Neutrophil (primary cell): Measurements from ENCODE around the gene PPCDC.
"Not testable (repeated sequence)": the region's sequence is repeated elsewhere in the genome, so short reads cannot be mapped to it uniquely, and the experiment has no call there.

Experiments used
- H3K27ac ChIP-seq: fragments of 200-600 bp; sonication (generic); 2 replicates; pipeline ENCODE4 v1.5.1; 2016; ENCODE audit warnings: mild to moderate bottlenecking, moderate library complexity
- H3K27me3 ChIP-seq: fragments of 200-600 bp; sonication (generic); 2 replicates; pipeline ENCODE4 v1.6.0; 2016; ENCODE audit warnings: mild to moderate bottlenecking
- H3K36me3 ChIP-seq: fragments of 200-600 bp; sonication (generic); 2 replicates; pipeline ENCODE4 v1.5.1; 2017
- H3K4me1 ChIP-seq, 2 experiments: fragments of 200-600 bp in 1 of 2; sonication (generic) in 1 of 2; 1 replicate in 1 of 2; 2 replicates in 1 of 2; pipeline versions ENCODE4 v1.5.1 to v1.6.1; 2013 to 2016; ENCODE audit warnings: low read depth in 1 of 2, low read length in 1 of 2, mild to moderate bottlenecking in 1 of 2, moderate library complexity in 1 of 2; ENCODE audit not compliant: control insufficient read depth in 1 of 2, insufficient read depth in 1 of 2
- H3K4me3 ChIP-seq, 2 experiments: fragments of 200-600 bp in 1 of 2; sonication (generic) in 1 of 2; 1 replicate in 1 of 2; 2 replicates in 1 of 2; pipeline ENCODE4 v1.5.1; 2013 to 2016; ENCODE audit warnings: low read depth in 1 of 2, low read length in 1 of 2, mild to moderate bottlenecking in 1 of 2, moderate library complexity in 1 of 2
- H3K9me3 ChIP-seq: fragments of 200-600 bp; sonication (generic); 2 replicates; pipeline ENCODE4 v1.5.1; 2016
- CTCF ChIP-seq: fragments of 200-600 bp; sonication (generic); IDR thresholded peaks from 2 replicates; pipeline ENCODE4 v1.5.1; 2016; ENCODE audit warnings: antibody characterized with exemption

PPCDC gene

GRCh38 chr15:75089456-75090387, 66.3 kb downstream of the PPCDC start:
- TF ChIP-seq CTCF, result no peak
- Histone ChIP-seq H3K36me3 (no peaks in the 10 kb centered on the region), H3K27ac (peak overlapping the region; percentile 81), H3K27me3 (no peaks in the 10 kb centered on the region), H3K4me3 (peak overlapping the region; percentile 2 to 28), H3K9me3 (no peaks in the 10 kb centered on the region), H3K4me1 (peaks cover 12 to 15% of the 10 kb centered on the region in 2 experiments)

DNA sequence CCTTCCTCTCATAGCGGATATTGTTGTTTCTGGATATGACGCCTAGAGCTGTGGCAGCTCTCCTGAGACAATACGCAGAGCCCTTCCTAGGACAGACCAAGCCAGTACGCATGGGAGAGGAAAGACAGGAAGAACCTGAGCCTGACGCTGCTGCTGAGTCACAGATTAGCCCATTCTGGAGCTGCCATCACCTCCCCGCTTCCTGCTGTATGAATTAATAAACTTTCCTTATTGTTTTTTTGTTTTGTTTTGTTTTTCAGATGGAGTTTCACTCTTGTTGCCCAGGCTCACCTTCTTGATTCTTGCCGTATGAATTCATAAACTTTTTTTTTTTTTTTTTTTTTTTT, 67.0 kb downstream of the PPCDC start:
- Histone ChIP-seq H3K27ac (peak overlapping the region; percentile 81), H3K27me3 (no peaks in the 10 kb centered on the region), H3K4me1 (peaks cover 12 to 15% of the 10 kb centered on the region in 2 experiments), H3K9me3 (no peaks in the 10 kb centered on the region), H3K4me3 (peak overlapping the region; percentile 2 to 28), H3K36me3 (no peaks in the 10 kb centered on the region)
- no peak for TF ChIP-seq CTCF

DNA sequence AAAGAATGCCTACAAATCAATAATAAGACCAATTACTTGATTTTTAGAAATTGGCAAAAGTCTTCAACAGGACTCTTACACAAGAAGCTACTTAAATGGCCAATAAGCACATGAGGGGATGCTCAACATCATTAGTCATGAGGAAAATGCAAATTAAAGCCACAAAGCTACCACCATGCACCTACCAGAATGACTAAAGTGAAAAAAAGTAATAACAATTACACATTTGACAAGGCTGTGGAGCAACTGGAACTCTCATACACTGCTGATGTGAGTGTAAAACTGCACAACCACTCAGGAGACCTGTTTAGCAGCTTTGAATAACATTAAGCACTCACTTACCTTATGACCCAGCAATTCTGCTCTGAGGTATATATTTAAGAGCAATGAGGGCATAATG, 68.4 kb downstream of the PPCDC start:
- H3K4me3 ChIP-seq, result no peak overlapping the region
- peaks cover 12 to 15% of the 10 kb centered on the region in 2 experiments for H3K4me1 ChIP-seq
- no peaks in the 10 kb centered on the region for H3K9me3 ChIP-seq
- no peaks in the 10 kb centered on the region for H3K36me3 ChIP-seq
- H3K27me3 ChIP-seq, result no peaks in the 10 kb centered on the region
- TF ChIP-seq CTCF, result no peak
- no peak overlapping the region for H3K27ac ChIP-seq

DNA sequence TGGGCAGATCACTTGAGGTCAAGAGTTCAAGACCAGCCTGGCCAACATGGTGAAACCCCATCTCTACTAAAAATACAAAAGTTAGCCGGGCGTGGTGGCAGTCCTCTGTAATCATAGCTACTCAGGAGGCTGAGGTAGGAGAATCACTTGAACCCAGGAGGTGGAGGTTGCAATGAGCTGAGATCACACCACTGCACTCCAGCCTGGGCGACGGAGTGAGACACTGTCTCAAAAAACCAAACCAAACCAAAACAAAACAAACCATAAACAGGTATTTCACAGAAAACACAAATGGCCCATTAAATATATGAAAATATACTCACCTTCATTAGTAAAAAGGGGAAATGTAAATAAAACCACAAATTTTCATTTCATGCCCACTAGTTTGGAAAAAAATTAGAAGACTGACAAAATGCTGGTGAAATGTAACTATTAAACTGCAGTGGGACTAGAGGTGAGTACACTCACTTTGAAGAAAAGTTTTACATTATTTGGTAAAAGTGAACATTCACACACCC, 71.6 kb downstream of the PPCDC start:
- H3K36me3 ChIP-seq, result not testable (repeated sequence)

DNA sequence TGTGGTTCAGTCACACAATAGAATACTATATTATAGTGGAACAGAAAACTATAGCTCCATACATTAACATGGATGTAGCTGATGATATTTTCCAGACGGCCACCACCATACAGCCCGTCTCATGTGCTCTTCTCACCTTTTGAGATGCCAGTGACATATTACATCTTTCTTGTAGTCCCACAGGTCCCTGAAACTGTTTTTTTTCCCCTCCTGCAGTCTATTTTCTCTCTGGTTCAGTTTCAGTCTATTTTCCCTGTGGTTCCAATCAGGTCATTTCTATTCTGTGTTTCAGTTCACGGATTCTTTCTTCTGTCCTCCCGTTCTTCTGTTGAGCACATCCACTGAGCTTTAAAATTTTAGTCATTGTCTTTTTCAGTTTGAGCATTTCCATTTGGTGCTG, 72.2 kb downstream of the PPCDC start:
- no peaks in the 10 kb centered on the region for H3K36me3 ChIP-seq
- H3K9me3 ChIP-seq, result no peaks in the 10 kb centered on the region
- H3K4me1 ChIP-seq, result peaks cover 8 to 10% of the 10 kb centered on the region in 2 experiments
- no peak overlapping the region for H3K4me3 ChIP-seq
- TF ChIP-seq CTCF, result no peak
- no peak overlapping the region for H3K27ac ChIP-seq
- H3K27me3 ChIP-seq, result no peaks in the 10 kb centered on the region

More for the DNA sequence above, 71.6 kb downstream of the PPCDC start:
- not testable (repeated sequence) for H3K27ac ChIP-seq, H3K4me3 ChIP-seq, H3K27me3 ChIP-seq, H3K9me3 ChIP-seq
- peaks cover 14 to 16% of the 10 kb centered on the region in 2 experiments for H3K4me1 ChIP-seq

DNA sequence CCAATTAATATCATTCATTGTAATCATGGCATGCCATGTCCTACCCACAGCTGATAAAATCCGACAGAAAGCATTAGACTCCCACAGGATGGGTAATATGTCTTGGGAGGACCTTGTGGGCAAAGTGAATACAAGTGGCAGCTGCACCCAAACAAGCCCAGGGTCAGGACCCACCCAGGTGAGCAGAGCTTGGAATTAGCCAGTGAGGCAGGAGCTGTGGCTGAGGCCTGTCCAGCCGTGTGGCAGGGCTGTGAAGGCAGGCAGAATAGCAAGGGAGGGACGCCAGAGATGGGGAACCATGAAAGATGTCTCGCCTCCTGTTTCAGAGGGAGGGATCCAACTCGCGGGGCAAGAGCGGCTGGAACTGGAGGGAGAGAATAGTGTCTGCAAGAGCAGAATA, 74.5 kb downstream of the PPCDC start:
- no peaks in the 10 kb centered on the region for H3K9me3 ChIP-seq
- H3K4me3 ChIP-seq, result no peak overlapping the region
- H3K36me3 ChIP-seq, result no peaks in the 10 kb centered on the region
- TF ChIP-seq CTCF, result no peak
- H3K4me1 ChIP-seq, result peaks cover 6% of the 10 kb centered on the region in 2 experiments
- no peaks in the 10 kb centered on the region for H3K27me3 ChIP-seq
- peak overlapping the region; percentile 60 for H3K27ac ChIP-seq
